Neural cell (in vitro differentiated cells): ENCODE measurements around the gene DIP2C. TPM values are rescaled to one million over a fixed set of nuclear protein-coding genes. Genes with fewer than 3 reads are reported as not detected.

ENCODE experiments used
- H2AFZ ChIP-seq: fragments of 200-600, 300-800 bp; sonication (generic), shearing (Covaris generic); 2 replicates; pipeline ENCODE4 v1.6.0; 2014; ENCODE audit warnings: low read depth, mild to moderate bottlenecking, antibody characterized with exemption, low read length, moderate library complexity
- H3F3A ChIP-seq: fragments of 200-600 bp; shearing (Covaris generic); 2 replicates; pipeline ENCODE4 v1.6.1; 2016; ENCODE audit warnings: mild to moderate bottlenecking, moderate library complexity, mixed read lengths, antibody characterized with exemption, low read length; ENCODE audit not compliant: insufficient read depth, poor library complexity, severe bottlenecking
- H3K27ac ChIP-seq: fragments of 200-600, 300-800 bp; sonication (generic), shearing (Covaris generic); 2 replicates; pipeline ENCODE4 v1.5.1; 2014; ENCODE audit warnings: mild to moderate bottlenecking, low read length, moderate library complexity
- H3K27me3 ChIP-seq: fragments of 300-800, 200-600 bp; sonication (generic), shearing (Covaris generic); 2 replicates; pipeline ENCODE4 v1.6.0; 2014; ENCODE audit warnings: mild to moderate bottlenecking, low read depth, low read length, moderate library complexity; ENCODE audit not compliant: insufficient read depth
- H3K36me3 ChIP-seq: fragments of 300-800, 200-600 bp; sonication (generic), shearing (Covaris generic); 2 replicates; pipeline ENCODE4 v1.5.1; 2014; ENCODE audit warnings: mild to moderate bottlenecking, antibody characterized with exemption, low read length, moderate library complexity; ENCODE audit not compliant: insufficient read depth
- H3K4me2 ChIP-seq: fragments of 300-800, 200-600 bp; sonication (generic), shearing (Covaris generic); 2 replicates; pipeline ENCODE4 v1.6.0; 2014; ENCODE audit warnings: mild to moderate bottlenecking, low read length
- H3K4me3 ChIP-seq: fragments of 300-800, 200-600 bp; sonication (generic), shearing (Covaris generic); 2 replicates; pipeline ENCODE4 v1.5.1; 2014; ENCODE audit warnings: mild to moderate bottlenecking, low read length, moderate library complexity
- H3K79me2 ChIP-seq: fragments of 200-600 bp; shearing (Covaris generic); replicated peaks from 2 replicates; pipeline ENCODE4 v1.6.0; 2014; ENCODE audit warnings: mild to moderate bottlenecking, low read length, moderate library complexity; ENCODE audit not compliant: insufficient read depth
- H3K9ac ChIP-seq: fragments of 300-800, 200-600 bp; sonication (generic), shearing (Covaris generic); 2 replicates; pipeline ENCODE4 v1.6.1; 2016; ENCODE audit warnings: mild to moderate bottlenecking, low read length, mixed read lengths
- H3K9me2 ChIP-seq: fragments of 200-600 bp; shearing (Covaris generic); 2 replicates; pipeline ENCODE4 v1.6.1; 2016; ENCODE audit warnings: mild to moderate bottlenecking, low read length, mixed read lengths; ENCODE audit not compliant: insufficient read depth
- H3K9me3 ChIP-seq: fragments of 200-600, 300-800 bp; sonication (generic), shearing (Covaris generic); 2 replicates; pipeline ENCODE4 v1.6.1; 2016; ENCODE audit warnings: mild to moderate bottlenecking, mixed run types, low read length, moderate library complexity, mixed read lengths
- H4K20me1 ChIP-seq: fragments of 200-600 bp; shearing (Covaris generic); 2 replicates; pipeline ENCODE4 v1.6.1; 2016; ENCODE audit warnings: mild to moderate bottlenecking, mixed run types; ENCODE audit not compliant: insufficient read depth
- CTCF ChIP-seq: fragments of 450-650 bp; IDR thresholded peaks from 2 replicates; pipeline ENCODE4 v1.5.1; 2014; ENCODE audit warnings: antibody characterized with exemption, mild to moderate bottlenecking, moderate library complexity; ENCODE audit not compliant: poor library complexity, severe bottlenecking
- EP300 ChIP-seq: fragments of 450-650 bp; conservative IDR thresholded peaks from 2 replicates; pipeline ENCODE4 v1.6.1; 2014; ENCODE audit warnings: antibody characterized with exemption, mild to moderate bottlenecking, moderate library complexity; ENCODE audit not compliant: poor library complexity, severe bottlenecking
- EZH2 ChIP-seq: fragments of 200-600, 300-800 bp; shearing (Covaris generic), sonication (generic); IDR thresholded peaks from 2 replicates; pipeline ENCODE4 v1.6.1; 2014; ENCODE audit warnings: antibody characterized with exemption, low read length, borderline replicate concordance, mild to moderate bottlenecking; ENCODE audit not compliant: insufficient read depth, poor library complexity, severe bottlenecking
- MXI1 ChIP-seq: fragments of 450-650 bp; conservative IDR thresholded peaks from 2 replicates; pipeline ENCODE4 v1.6.1; 2014; ENCODE audit warnings: antibody characterized with exemption, mild to moderate bottlenecking; ENCODE audit not compliant: poor library complexity, severe bottlenecking
- POLR2AphosphoS5 ChIP-seq: IDR thresholded peaks from 2 replicates; pipeline ENCODE4 v1.6.1; 2012
- RAD21 ChIP-seq: fragments of 450-650 bp; conservative IDR thresholded peaks from 2 replicates; pipeline ENCODE4 v1.6.1; 2014; ENCODE audit warnings: antibody characterized with exemption, mild to moderate bottlenecking, moderate library complexity
- REST ChIP-seq: IDR thresholded peaks from 2 replicates; pipeline ENCODE4 v1.6.1; 2012; ENCODE audit warnings: borderline replicate concordance
- SMC3 ChIP-seq: fragments of 450-650 bp; conservative IDR thresholded peaks from 2 replicates; pipeline ENCODE4 v1.6.1; 2014; ENCODE audit warnings: antibody characterized with exemption, mild to moderate bottlenecking, moderate library complexity; ENCODE audit not compliant: poor library complexity
- TAF1 ChIP-seq: IDR thresholded peaks from 2 replicates; pipeline ENCODE4 v1.6.1; 2012; ENCODE audit warnings: low read depth
- polyA plus RNA-seq: library from polyadenylated mRNA; depleted of rRNA; stranded (reverse); fragments of >200 nt; gene quantifications from 2 replicates; pipeline ENCODE4 v1.2.3, GENCODE V29; 2014

DIP2C gene
- polyA plus RNA-seq, 1 donor from 2014 or later, result 24.1 TPM

- no peak for TF ChIP-seq MXI1
- no peak for TF ChIP-seq CTCF
- no peak for TF ChIP-seq SMC3
- TF ChIP-seq EZH2, result no peak
- TF ChIP-seq RAD21, result no peak
- TF ChIP-seq POLR2AphosphoS5, result no peak
- TF ChIP-seq REST, result no peak
- TF ChIP-seq EP300, result no peak
- TF ChIP-seq TAF1, result no peak
- Histone ChIP-seq H3K79me2 (peaks cover 58% of the 10 kb centered on the region), H4K20me1 (peaks cover 9% of the 10 kb centered on the region)
These were observed 133.7 kb downstream of the DIP2C start for GRCh38 chr10:555682-556350.

GRCh38 chr10:555281-555680 lies 134.2 kb downstream of the DIP2C start:
- Histone ChIP-seq H3K4me2 (no peak overlapping the region), H2AFZ (no peak overlapping the region), H4K20me1 (peaks cover 9% of the 10 kb centered on the region), H3K27ac (no peak overlapping the region), H3K9ac (no peak overlapping the region), H3K27me3 (no peaks in the 10 kb centered on the region), H3K9me3 (no peaks in the 10 kb centered on the region), H3K9me2 (no peaks in the 10 kb centered on the region), H3K79me2 (peaks cover 56% of the 10 kb centered on the region), H3K4me3 (no peak overlapping the region), H3F3A (no peaks in the 10 kb centered on the region), H3K36me3 (no peaks in the 10 kb centered on the region)
- TF ChIP-seq REST, result no peak
- TF ChIP-seq EP300, result no peak
- no peak for TF ChIP-seq RAD21
- no peak for TF ChIP-seq SMC3
- TF ChIP-seq EZH2, result no peak
- no peak for TF ChIP-seq CTCF
- no peak for TF ChIP-seq MXI1
- TF ChIP-seq POLR2AphosphoS5, result no peak
- TF ChIP-seq TAF1, result no peak

More at GRCh38 chr10:555682-556350, 133.7 kb downstream of the DIP2C start:
- Histone ChIP-seq H3K27ac (no peak overlapping the region), H3K27me3 (no peaks in the 10 kb centered on the region), H3F3A (no peaks in the 10 kb centered on the region), H3K9me3 (no peaks in the 10 kb centered on the region), H3K9ac (no peak overlapping the region), H3K4me3 (no peak overlapping the region), H2AFZ (no peak overlapping the region), H3K36me3 (no peaks in the 10 kb centered on the region), H3K4me2 (no peak overlapping the region), H3K9me2 (no peaks in the 10 kb centered on the region)
